H1 (cell line): ENCODE data around the gene CRBN. TPM values are rescaled to one million over a fixed set of nuclear protein-coding genes. Genes with fewer than 3 reads are reported as not detected.

ENCODE experiments used
- CTCF ChIA-PET: fragments of 300-600 bp; sonication (Branson Sonifier 250); formaldehyde crosslinking; loops from one replicate; lab custom pipeline; 2021; ENCODE audit not compliant: partially characterized antibody; lab: Charles Lee
- POLR2A ChIA-PET: fragments of 300-600 bp; sonication (Branson Sonifier 250); formaldehyde crosslinking; loops from one replicate; lab custom pipeline; 2021; ENCODE audit warnings: inconsistent platforms; ENCODE audit not compliant: partially characterized antibody; lab: Charles Lee
- DNase-seq, 2 experiments: peaks; one replicate each; pipeline versions ENCODE4 v3.0.0 to v3.0.0-alpha.2; 2010 to 2022; ENCODE audit warnings: low spot score in 2 of 2, low read depth in 1 of 2, mixed read lengths in 1 of 2
- FAIRE-seq: peaks from 2 replicates; lab custom pipeline; 2011; peaks lifted over from hg19 to GRCh38; lab: Jason Lieb, UNC
- H2AFZ ChIP-seq: 2 replicates; pipeline ENCODE4 v1.8.1; 2012; ENCODE audit warnings: low read length, inconsistent platforms
- H2AK5ac ChIP-seq: 2 replicates; pipeline ENCODE4 v1.6.1; 2013; ENCODE audit warnings: low read depth, low read length
- H2BK120ac ChIP-seq: replicated peaks from 2 replicates; pipeline ENCODE3; 2013; ENCODE audit warnings: low read depth, low read length, inconsistent platforms
- H2BK12ac ChIP-seq: 2 replicates; pipeline ENCODE4 v1.6.1; 2013; ENCODE audit warnings: low read depth, low read length
- H2BK15ac ChIP-seq: 2 replicates; pipeline ENCODE4 v1.6.1; 2013; ENCODE audit warnings: low read length
- H2BK20ac ChIP-seq: 2 replicates; pipeline ENCODE4 v1.6.1; 2013; ENCODE audit warnings: low read length
- H2BK5ac ChIP-seq: 2 replicates; pipeline ENCODE4 v1.6.1; 2013; ENCODE audit warnings: low read depth, low read length
- H3K14ac ChIP-seq: 2 replicates; pipeline ENCODE4 v1.6.1; 2013; ENCODE audit warnings: inconsistent platforms; ENCODE audit not compliant: insufficient read length
- H3K18ac ChIP-seq: 2 replicates; pipeline ENCODE4 v1.6.1; 2013; ENCODE audit warnings: low read length; ENCODE audit errors: extremely low read depth
- H3K23ac ChIP-seq: 2 replicates; pipeline ENCODE4 v1.6.1; 2013; ENCODE audit warnings: inconsistent platforms; ENCODE audit not compliant: insufficient read length
- H3K23me2 ChIP-seq: 2 replicates; pipeline ENCODE4 v1.6.1; 2013; ENCODE audit warnings: low read depth, low read length
- H3K27ac ChIP-seq: 2 replicates; pipeline ENCODE4 v1.6.1; 2011; ENCODE audit warnings: low read depth, low read length, inconsistent platforms
- H3K27me3 ChIP-seq, 4 experiments: replicated peaks in 1 of 4; 1 replicate in 1 of 4; 2 replicates in 3 of 4; pipeline versions ENCODE4 v1.6.1 to v1.8.1; 2011 to 2013; ENCODE audit warnings: low read length in 3 of 4, mild to moderate bottlenecking in 3 of 4, inconsistent platforms in 2 of 4, mixed read lengths in 2 of 4, moderate library complexity in 1 of 4; ENCODE audit not compliant: control insufficient read depth in 3 of 4, insufficient read depth in 3 of 4; ENCODE audit errors: extremely low read depth in 1 of 4
- H3K36me3 ChIP-seq, 4 experiments: 2 replicates each; pipeline versions ENCODE4 v1.6.1 to v1.8.1; 2011 to 2013; ENCODE audit warnings: mild to moderate bottlenecking in 4 of 4, low read length in 3 of 4, moderate library complexity in 2 of 4, control low read depth in 1 of 4, inconsistent platforms in 1 of 4; ENCODE audit not compliant: insufficient read depth in 4 of 4, control insufficient read depth in 2 of 4
- H3K4ac ChIP-seq: replicated peaks from 2 replicates; pipeline ENCODE3; 2013; ENCODE audit warnings: low read length, low read depth, mixed read lengths, inconsistent platforms; ENCODE audit not compliant: insufficient read length
- H3K4me1 ChIP-seq, 4 experiments: replicated peaks in 1 of 4; 1 replicate in 1 of 4; 2 replicates in 3 of 4; pipeline versions ENCODE4 v1.6.1 to v1.8.1; 2011 to 2013; ENCODE audit warnings: low read length in 3 of 4, inconsistent platforms in 2 of 4, mixed read lengths in 1 of 4; ENCODE audit not compliant: insufficient read depth in 4 of 4, control insufficient read depth in 3 of 4
- H3K4me2 ChIP-seq, 2 experiments: 2 replicates each; pipeline versions ENCODE4 v1.6.1 to v1.8.1; 2011 to 2013; ENCODE audit warnings: low read depth in 2 of 2, low read length in 2 of 2, control low read depth in 1 of 2, inconsistent platforms in 1 of 2, mild to moderate bottlenecking in 1 of 2; ENCODE audit not compliant: insufficient read depth in 1 of 2
- H3K4me3 ChIP-seq, 4 experiments: fragments of 200-600, 300-600 bp in 1 of 4; sonication (generic), shearing (Covaris generic), sonication (Bioruptor Twin) in 1 of 4; 2 replicates each; pipeline versions ENCODE4 v1.5.1 to v1.8.1; 2011 to 2016; ENCODE audit warnings: low read length in 4 of 4, low read depth in 3 of 4, control low read depth in 2 of 4, inconsistent platforms in 2 of 4, mild to moderate bottlenecking in 2 of 4, mixed read lengths in 1 of 4, moderate library complexity in 1 of 4; ENCODE audit not compliant: insufficient read depth in 2 of 4; ENCODE audit errors: extremely low read depth in 1 of 4
- H3K56ac ChIP-seq: replicated peaks from 2 replicates; pipeline ENCODE3; 2013; ENCODE audit warnings: low read depth, mild to moderate bottlenecking, mixed read lengths, low read length, inconsistent platforms; ENCODE audit not compliant: insufficient read length
- H3K79me1 ChIP-seq: 2 replicates; pipeline ENCODE4 v1.6.1; 2013; ENCODE audit warnings: low read depth, low read length, control low read depth
- H3K79me2 ChIP-seq, 2 experiments: 2 replicates each; pipeline versions ENCODE4 v1.6.1 to v1.8.1; 2012 to 2013; ENCODE audit warnings: low read length in 2 of 2, mild to moderate bottlenecking in 2 of 2, inconsistent platforms in 1 of 2; ENCODE audit not compliant: insufficient read depth in 2 of 2, control insufficient read depth in 1 of 2
- H3K9ac ChIP-seq, 4 experiments: replicated peaks in 1 of 4; 1 replicate in 1 of 4; 2 replicates in 3 of 4; pipeline versions ENCODE4 v1.6.1 to v1.8.1; 2011 to 2013; ENCODE audit warnings: low read depth in 3 of 4, low read length in 3 of 4, control low read depth in 2 of 4, mild to moderate bottlenecking in 2 of 4, moderate library complexity in 2 of 4, inconsistent platforms in 1 of 4; ENCODE audit errors: extremely low read depth in 1 of 4
- H3K9me3 ChIP-seq, 2 experiments: 2 replicates each; pipeline versions ENCODE4 v1.6.1 to v1.8.1; 2012 to 2013; ENCODE audit warnings: mild to moderate bottlenecking in 2 of 2, moderate library complexity in 2 of 2, control low read depth in 1 of 2, inconsistent platforms in 1 of 2, low read depth in 1 of 2, low read length in 1 of 2, mixed read lengths in 1 of 2; ENCODE audit not compliant: insufficient read depth in 2 of 2
- H4K20me1 ChIP-seq, 2 experiments: replicated peaks in 1 of 2; 2 replicates each; pipeline versions ENCODE3 to v1.8.1; 2011 to 2013; ENCODE audit warnings: inconsistent platforms in 2 of 2, low read length in 2 of 2, mild to moderate bottlenecking in 1 of 2; ENCODE audit not compliant: insufficient read depth in 2 of 2, control insufficient read depth in 1 of 2
- H4K5ac ChIP-seq: 2 replicates; pipeline ENCODE4 v1.6.1; 2013; ENCODE audit warnings: low read length, low read depth, mixed read lengths, inconsistent platforms; ENCODE audit not compliant: insufficient read length
- H4K8ac ChIP-seq: 2 replicates; pipeline ENCODE4 v1.8.0; 2013; ENCODE audit warnings: mild to moderate bottlenecking, moderate library complexity, low read length, inconsistent platforms; ENCODE audit not compliant: insufficient read depth; ENCODE audit errors: extremely low read depth
- H4K91ac ChIP-seq: replicated peaks from 2 replicates; pipeline ENCODE3; 2013; ENCODE audit warnings: low read length, mixed read lengths, inconsistent platforms; ENCODE audit not compliant: insufficient read length
- ATF3 ChIP-seq: IDR thresholded peaks from 2 replicates; pipeline ENCODE4 v1.6.1; 2011; ENCODE audit warnings: low read depth, mild to moderate bottlenecking, low read length; ENCODE audit not compliant: insufficient read depth
- BACH1 ChIP-seq: IDR thresholded peaks from 2 replicates; pipeline ENCODE4 v1.6.1; 2012; ENCODE audit warnings: low read length, improper control_type of control experiment
- HDAC2 ChIP-seq, 2 experiments: fragments of 300-600 bp in 1 of 2; sonication (generic) in 1 of 2; IDR thresholded peaks; 2 replicates each; pipeline ENCODE4 v1.6.1; 2011 to 2012; ENCODE audit warnings: low read depth in 2 of 2, low read length in 2 of 2, mild to moderate bottlenecking in 2 of 2, moderate library complexity in 2 of 2, borderline replicate concordance in 1 of 2, inconsistent platforms in 1 of 2
- KDM5A ChIP-seq: fragments of 200-600 bp; IDR thresholded peaks from 2 replicates; pipeline ENCODE4 v1.7.1; 2012; ENCODE audit warnings: mild to moderate bottlenecking, low read length, inconsistent platforms, mixed read lengths
- POU5F1 ChIP-seq: IDR thresholded peaks from 2 replicates; pipeline ENCODE4 v1.6.1; 2011; ENCODE audit warnings: low read depth, mild to moderate bottlenecking, low read length, moderate library complexity
- polyA plus RNA-seq, 7 experiments: library from polyadenylated mRNA; depleted of rRNA in 3 of 7; stranded (reverse) in 5 of 7; unstranded in 2 of 7; fragments of >200 nt in 5 of 7; fragments of 200-250 nt in 2 of 7; gene quantifications; 1 replicate in 5 of 7; 2 replicates in 1 of 7; 4 replicates in 1 of 7; pipeline versions ENCODE4 v1.2.1 to v1.2.3, GENCODE V29; 2011 to 2013; ENCODE audit warnings: missing spikeins in 2 of 7, mixed read lengths in 2 of 7
- total RNA-seq: library from RNA; stranded (reverse); fragmentation: NEBNext Ultra II Directional; extraction: Animal tissue kit (Norgen Biotek cat#: 25700); gene quantifications from 2 replicates; pipeline ENCODE4 v1.2.1, GENCODE V29; 2021

The CRBN gene
- total and polyA plus RNA-seq, 2 of the 8 experiments (the other 6 are each of a cell fraction or from before 2014, with no cell fraction given), result 13.4 to 30.3 TPM

GRCh38 chr3:3141939-3142338 is 37.6 kb downstream of the CRBN start:
- no peak overlapping the region for H2BK12ac ChIP-seq
- peaks cover 0 to 10% of the 10 kb centered on the region in 2 experiments; a peak in 1 of 4 replicates for H3K79me2 ChIP-seq
- ChIA-PET POLR2A (interaction anchor here (1.1 to 6.1 kb wide), 3 partner anchors 8 to 19 kb away, joined by 3 to 33 read pairs (median 5); no protein-coding TSS in a partner anchor), CTCF (interaction anchor here (1.5 kb wide), 1 partner anchor 31 kb away, joined by 4 read pairs; no protein-coding TSS in a partner anchor)
- no peaks in the 10 kb centered on the region for H3K9me3 ChIP-seq
- H3K14ac ChIP-seq, result no peak overlapping the region
- peaks cover 0 to 6% of the 10 kb centered on the region in 2 experiments for H4K20me1 ChIP-seq
- no peaks in the 10 kb centered on the region for H3K27me3 ChIP-seq
- no peak overlapping the region for H3K4me3 ChIP-seq
- no peak overlapping the region for H2BK20ac ChIP-seq
- H3K23me2 ChIP-seq, result no peaks in the 10 kb centered on the region
- H2BK15ac ChIP-seq, result no peak overlapping the region
- peaks cover 6 to 92% (median 48%) of the 10 kb centered on the region in 4 experiments for H3K36me3 ChIP-seq
- H3K79me1 ChIP-seq, result no peaks in the 10 kb centered on the region
- no peak overlapping the region for H2BK5ac ChIP-seq
- H3K27ac ChIP-seq, result no peak overlapping the region
- H2AFZ ChIP-seq, result no peak overlapping the region
- no peak overlapping the region for H3K4ac ChIP-seq
- no peak overlapping the region for H3K4me2 ChIP-seq
- no peak overlapping the region for H2BK120ac ChIP-seq
- DNase-seq, result no peak
- H2AK5ac ChIP-seq, result no peak overlapping the region
- H3K4me1 ChIP-seq, result no peaks in the 10 kb centered on the region
- H3K9ac ChIP-seq, result no peak overlapping the region
- no peak overlapping the region for H4K8ac ChIP-seq
- no peak overlapping the region for H4K5ac ChIP-seq
- no peak for FAIRE-seq
- TF ChIP-seq POU5F1 (no peak), BACH1 (no peak), HDAC2 (IDR thresholded peaks at IDR 0.05; ENCODE audit: borderline replicate concordance in 1 of 2, low read depth in 2 of 2, low read length in 2 of 2) (no peak), ATF3 (no peak), KDM5A (no peak)
- no peak overlapping the region for H4K91ac ChIP-seq
- H3K56ac ChIP-seq, result no peak overlapping the region
- no peak overlapping the region for H3K18ac ChIP-seq
- no peak overlapping the region for H3K23ac ChIP-seq
